ENCODE data around the gene MED13L.

GRCh38 chr12:116196752-116197718 is 80.5 kb downstream of the MED13L start:
- TF ChIP-seq, protein P1, sequence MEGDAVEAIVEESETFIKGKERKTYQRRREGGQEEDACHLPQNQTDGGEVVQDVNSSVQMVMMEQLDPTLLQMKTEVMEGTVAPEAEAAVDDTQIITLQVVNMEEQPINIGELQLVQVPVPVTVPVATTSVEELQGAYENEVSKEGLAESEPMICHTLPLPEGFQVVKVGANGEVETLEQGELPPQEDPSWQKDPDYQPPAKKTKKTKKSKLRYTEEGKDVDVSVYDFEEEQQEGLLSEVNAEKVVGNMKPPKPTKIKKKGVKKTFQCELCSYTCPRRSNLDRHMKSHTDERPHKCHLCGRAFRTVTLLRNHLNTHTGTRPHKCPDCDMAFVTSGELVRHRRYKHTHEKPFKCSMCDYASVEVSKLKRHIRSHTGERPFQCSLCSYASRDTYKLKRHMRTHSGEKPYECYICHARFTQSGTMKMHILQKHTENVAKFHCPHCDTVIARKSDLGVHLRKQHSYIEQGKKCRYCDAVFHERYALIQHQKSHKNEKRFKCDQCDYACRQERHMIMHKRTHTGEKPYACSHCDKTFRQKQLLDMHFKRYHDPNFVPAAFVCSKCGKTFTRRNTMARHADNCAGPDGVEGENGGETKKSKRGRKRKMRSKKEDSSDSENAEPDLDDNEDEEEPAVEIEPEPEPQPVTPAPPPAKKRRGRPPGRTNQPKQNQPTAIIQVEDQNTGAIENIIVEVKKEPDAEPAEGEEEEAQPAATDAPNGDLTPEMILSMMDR (conservative IDR thresholded peaks at IDR 0.05; ENCODE audit: low read depth, low read length): no peak
- no peak for TF ChIP-seq POLR2A (IDR thresholded peaks at IDR 0.05; ENCODE audit: low read depth, low read length)
- no peak for TF ChIP-seq RFX5 (IDR thresholded peaks at IDR 0.05; ENCODE audit: low read depth, low read length)
- no peak for TF ChIP-seq SMC3 (IDR thresholded peaks at IDR 0.05; ENCODE audit: low read depth, low read length)
- no peak for TF ChIP-seq CEBPB (IDR thresholded peaks at IDR 0.05; ENCODE audit: low read depth, low read length)
- no peak for TF ChIP-seq MAFK (IDR thresholded peaks at IDR 0.05; ENCODE audit: low read depth, low read length)
- no peak for TF ChIP-seq RAD21 (IDR thresholded peaks at IDR 0.05; ENCODE audit: low read length)
- no peak for TF ChIP-seq ELK1 (IDR thresholded peaks at IDR 0.05; ENCODE audit: borderline replicate concordance, low read depth, low read length)
- no peak for TF ChIP-seq BHLHE40 (IDR thresholded peaks at IDR 0.05; ENCODE audit: low read depth, low read length)
- TF ChIP-seq, protein P2, sequence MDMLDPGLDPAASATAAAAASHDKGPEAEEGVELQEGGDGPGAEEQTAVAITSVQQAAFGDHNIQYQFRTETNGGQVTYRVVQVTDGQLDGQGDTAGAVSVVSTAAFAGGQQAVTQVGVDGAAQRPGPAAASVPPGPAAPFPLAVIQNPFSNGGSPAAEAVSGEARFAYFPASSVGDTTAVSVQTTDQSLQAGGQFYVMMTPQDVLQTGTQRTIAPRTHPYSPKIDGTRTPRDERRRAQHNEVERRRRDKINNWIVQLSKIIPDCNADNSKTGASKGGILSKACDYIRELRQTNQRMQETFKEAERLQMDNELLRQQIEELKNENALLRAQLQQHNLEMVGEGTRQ (IDR thresholded peaks at IDR 0.05; ENCODE audit: low read depth, low read length): no peak
- no peak for TF ChIP-seq FOS (IDR thresholded peaks at IDR 0.05; ENCODE audit: low read depth, low read length)
- no peak for TF ChIP-seq MAZ (IDR thresholded peaks at IDR 0.05; ENCODE audit: borderline replicate concordance, low read depth, low read length)
